Parathyroid adenoma (tissue), 2 donors: ENCODE measurements around the gene NOC3L.

Experiments used
- H2AFZ ChIP-seq: fragments of 300-600 bp; sonication (generic); one replicate; pipeline ENCODE4 v1.7.0; 2017; ENCODE audit warnings: antibody characterized with exemption, mild to moderate bottlenecking
- H3K27ac ChIP-seq: fragments of 300-600 bp; sonication (generic); one replicate; pipeline ENCODE4 v1.7.0; 2017
- H3K27me3 ChIP-seq: fragments of 300-600 bp; sonication (generic); one replicate; pipeline ENCODE4 v1.7.0; 2017; ENCODE audit warnings: low read length; ENCODE audit not compliant: control insufficient read depth, insufficient read depth
- H3K36me3 ChIP-seq: fragments of 300-600 bp; sonication (generic); one replicate; pipeline ENCODE4 v1.7.0; 2017; ENCODE audit warnings: low read length; ENCODE audit not compliant: control insufficient read depth, insufficient read depth
- H3K4me1 ChIP-seq: fragments of 300-600 bp; sonication (generic); one replicate; pipeline ENCODE4 v1.7.0; 2017; ENCODE audit warnings: control low read depth
- H3K4me2 ChIP-seq: fragments of 300-600 bp; sonication (generic); one replicate; pipeline ENCODE4 v1.7.0; 2017; ENCODE audit warnings: low read length
- H3K4me3 ChIP-seq: fragments of 300-600 bp; sonication (generic); one replicate; pipeline ENCODE4 v1.7.0; 2017; ENCODE audit warnings: low read depth, low read length
- H3K79me2 ChIP-seq: fragments of 300-600 bp; sonication (generic); one replicate; pipeline ENCODE4 v1.7.0; 2017; ENCODE audit warnings: control low read depth
- H3K9ac ChIP-seq: fragments of 300-600 bp; sonication (generic); one replicate; pipeline ENCODE4 v1.7.0; 2017; ENCODE audit warnings: mild to moderate bottlenecking
- H3K9me3 ChIP-seq: fragments of 300-600 bp; sonication (generic); one replicate; pipeline ENCODE4 v1.7.0; 2017; ENCODE audit warnings: low read length; ENCODE audit not compliant: control insufficient read depth
- CTCF ChIP-seq: fragments of 300-600 bp; sonication (generic); IDR thresholded peaks from one replicate; pipeline ENCODE4 v1.7.0; 2017; ENCODE audit warnings: antibody characterized with exemption, mild to moderate bottlenecking
- donor health status: primary hyperparathyroidism.

NOC3L gene

GRCh38 chr10:94288361-94289101, 74.2 kb downstream of the NOC3L start:
- no peak overlapping the region for H2AFZ ChIP-seq
- no peak overlapping the region for H3K9ac ChIP-seq
- H3K4me3 ChIP-seq, result no peak overlapping the region
- no peaks in the 10 kb centered on the region for H3K9me3 ChIP-seq
- H3K4me2 ChIP-seq, result no peak overlapping the region
- H3K27ac ChIP-seq, result no peak overlapping the region
- no peaks in the 10 kb centered on the region for H3K79me2 ChIP-seq
- H3K27me3 ChIP-seq, result no peaks in the 10 kb centered on the region
- TF ChIP-seq CTCF, result no peak
- H3K4me1 ChIP-seq, result no peaks in the 10 kb centered on the region
- no peaks in the 10 kb centered on the region for H3K36me3 ChIP-seq

GRCh38 chr10:94287336-94287735, 75.4 kb downstream of the NOC3L start:
- Histone ChIP-seq H3K36me3 (no peaks in the 10 kb centered on the region), H3K4me2 (no peak overlapping the region), H3K27ac (no peak overlapping the region), H3K9ac (no peak overlapping the region), H2AFZ (no peak overlapping the region), H3K9me3 (no peaks in the 10 kb centered on the region), H3K4me1 (no peaks in the 10 kb centered on the region), H3K4me3 (no peak overlapping the region), H3K27me3 (no peaks in the 10 kb centered on the region), H3K79me2 (no peaks in the 10 kb centered on the region)
- TF ChIP-seq CTCF, result no peak

- H3K4me2 ChIP-seq, result no peak overlapping the region
- no peaks in the 10 kb centered on the region for H3K36me3 ChIP-seq
- H3K79me2 ChIP-seq, result no peaks in the 10 kb centered on the region
- H3K9ac ChIP-seq, result no peak overlapping the region
- no peak overlapping the region for H3K27ac ChIP-seq
- no peaks in the 10 kb centered on the region for H3K9me3 ChIP-seq
- H3K4me3 ChIP-seq, result no peak overlapping the region
- no peak for TF ChIP-seq CTCF
- H3K4me1 ChIP-seq, result no peaks in the 10 kb centered on the region
- H3K27me3 ChIP-seq, result no peaks in the 10 kb centered on the region
- no peak overlapping the region for H2AFZ ChIP-seq
Observed at GRCh38 chr10:94286901-94287300, 75.8 kb downstream of the NOC3L start.

- no peak overlapping the region for H3K4me2 ChIP-seq
- TF ChIP-seq CTCF, result no peak
- H3K4me3 ChIP-seq, result no peak overlapping the region
- no peaks in the 10 kb centered on the region for H3K36me3 ChIP-seq
- H2AFZ ChIP-seq, result no peak overlapping the region
- no peaks in the 10 kb centered on the region for H3K9me3 ChIP-seq
- no peak overlapping the region for H3K27ac ChIP-seq
- H3K9ac ChIP-seq, result no peak overlapping the region
- H3K4me1 ChIP-seq, result no peaks in the 10 kb centered on the region
- no peaks in the 10 kb centered on the region for H3K27me3 ChIP-seq
- H3K79me2 ChIP-seq, result no peaks in the 10 kb centered on the region
Observed at GRCh38 chr10:94285271-94285670, 77.5 kb downstream of the NOC3L start.
